Fibroblast of the aortic adventitia (primary cell): ENCODE measurements around the gene CHEK2. TPM values are rescaled to one million over a fixed set of nuclear protein-coding genes. Genes with fewer than 3 reads are reported as not detected.

Source experiments
- DNase-seq: peaks from one replicate; pipeline ENCODE4 v3.0.0-alpha.2; 2010; ENCODE audit warnings: low read depth
- H3K4me3 ChIP-seq: 2 replicates; pipeline ENCODE4 v1.5.1; 2011; ENCODE audit warnings: low read depth, mild to moderate bottlenecking, control low read depth, low read length, moderate library complexity
- small RNA-seq: library from RNA; depleted of rRNA; stranded (forward); fragments of <200 nt; gene quantifications from one replicate; pipeline ENCODE3, GENCODE V24; 2012
- total RNA-seq: library from RNA; depleted of rRNA; stranded (reverse); fragments of >200 nt; gene quantifications from 2 replicates; pipeline ENCODE4 v1.2.3, GENCODE V29; 2012; ENCODE audit warnings: low replicate concordance
- TF ChIP-seq, protein P1 (sequence below): IDR thresholded peaks from 2 replicates; pipeline ENCODE4 v1.5.1; 2011; ENCODE audit warnings: mild to moderate bottlenecking, low read length, control low read depth, inconsistent platforms; ENCODE audit not compliant: insufficient read depth

Gene CHEK2
- total RNA-seq, 1 donor: 22.2 TPM

DNA sequence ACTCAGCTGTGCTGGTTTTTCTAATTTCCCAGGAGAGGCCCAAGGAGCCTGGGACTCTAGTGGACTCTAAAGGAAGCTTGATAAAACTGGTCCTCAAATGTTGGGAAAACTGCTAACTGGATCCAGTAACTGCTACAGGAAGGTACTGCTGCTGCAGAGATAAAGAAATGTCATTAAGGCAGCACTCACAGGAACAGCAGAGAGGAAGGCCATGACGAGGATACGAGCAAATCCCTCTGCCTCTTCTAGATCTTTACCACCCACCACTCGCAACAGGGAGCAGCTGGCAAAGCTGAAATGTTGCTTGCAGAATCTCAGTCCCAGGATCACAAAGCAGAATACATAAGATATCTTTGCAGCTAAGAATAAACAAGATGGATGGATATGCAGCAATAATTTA, 85.4 kb downstream of the CHEK2 start:
- TF ChIP-seq, protein P1, sequence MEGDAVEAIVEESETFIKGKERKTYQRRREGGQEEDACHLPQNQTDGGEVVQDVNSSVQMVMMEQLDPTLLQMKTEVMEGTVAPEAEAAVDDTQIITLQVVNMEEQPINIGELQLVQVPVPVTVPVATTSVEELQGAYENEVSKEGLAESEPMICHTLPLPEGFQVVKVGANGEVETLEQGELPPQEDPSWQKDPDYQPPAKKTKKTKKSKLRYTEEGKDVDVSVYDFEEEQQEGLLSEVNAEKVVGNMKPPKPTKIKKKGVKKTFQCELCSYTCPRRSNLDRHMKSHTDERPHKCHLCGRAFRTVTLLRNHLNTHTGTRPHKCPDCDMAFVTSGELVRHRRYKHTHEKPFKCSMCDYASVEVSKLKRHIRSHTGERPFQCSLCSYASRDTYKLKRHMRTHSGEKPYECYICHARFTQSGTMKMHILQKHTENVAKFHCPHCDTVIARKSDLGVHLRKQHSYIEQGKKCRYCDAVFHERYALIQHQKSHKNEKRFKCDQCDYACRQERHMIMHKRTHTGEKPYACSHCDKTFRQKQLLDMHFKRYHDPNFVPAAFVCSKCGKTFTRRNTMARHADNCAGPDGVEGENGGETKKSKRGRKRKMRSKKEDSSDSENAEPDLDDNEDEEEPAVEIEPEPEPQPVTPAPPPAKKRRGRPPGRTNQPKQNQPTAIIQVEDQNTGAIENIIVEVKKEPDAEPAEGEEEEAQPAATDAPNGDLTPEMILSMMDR: no peak
- H3K4me3 ChIP-seq: no peak overlapping the region
- no peak for DNase-seq

DNA sequence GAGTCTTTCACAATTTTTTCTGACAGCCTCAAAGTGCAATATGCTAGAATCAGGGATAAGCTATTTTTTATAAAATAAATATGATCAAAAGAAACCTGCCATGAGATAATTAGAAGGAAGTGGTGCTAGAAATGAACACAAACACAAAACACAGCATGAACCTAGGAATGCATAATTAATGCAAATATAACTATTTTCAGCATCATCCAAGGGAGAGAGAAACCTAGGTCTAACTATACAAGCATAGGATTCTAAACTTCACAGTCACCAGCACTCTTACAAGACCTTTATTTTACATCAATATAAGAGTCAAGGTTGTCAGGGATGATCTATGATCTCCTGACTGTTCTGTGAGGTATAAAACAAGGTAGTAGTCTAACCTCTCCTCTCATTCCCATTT, 91.2 kb downstream of the CHEK2 start:
- H3K4me3 ChIP-seq: no peak overlapping the region
- DNase-seq: no peak
- TF ChIP-seq, protein P1: no peak

DNA sequence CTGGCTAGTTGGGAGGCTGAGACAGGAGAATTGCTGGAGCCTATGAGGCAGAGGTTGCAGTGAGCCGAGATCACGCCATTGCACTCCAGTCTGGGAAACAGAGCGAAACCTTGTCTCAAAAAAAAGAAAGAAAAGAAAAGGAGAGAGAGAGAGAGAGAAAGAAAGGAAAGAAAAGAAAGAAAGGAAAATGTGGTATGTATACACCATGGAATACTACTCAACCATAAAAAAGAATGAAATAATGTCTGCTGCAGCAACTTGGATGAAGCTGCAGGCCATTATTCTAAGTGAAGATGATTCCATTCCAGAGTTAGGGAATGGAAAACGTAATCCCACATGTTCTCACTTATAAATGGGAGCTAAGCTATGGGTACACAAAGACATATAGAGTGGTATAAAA, 92.8 kb downstream of the CHEK2 start:
- no peak for DNase-seq
- H3K4me3 ChIP-seq: no peak overlapping the region
- TF ChIP-seq, protein P1: no peak

DNA sequence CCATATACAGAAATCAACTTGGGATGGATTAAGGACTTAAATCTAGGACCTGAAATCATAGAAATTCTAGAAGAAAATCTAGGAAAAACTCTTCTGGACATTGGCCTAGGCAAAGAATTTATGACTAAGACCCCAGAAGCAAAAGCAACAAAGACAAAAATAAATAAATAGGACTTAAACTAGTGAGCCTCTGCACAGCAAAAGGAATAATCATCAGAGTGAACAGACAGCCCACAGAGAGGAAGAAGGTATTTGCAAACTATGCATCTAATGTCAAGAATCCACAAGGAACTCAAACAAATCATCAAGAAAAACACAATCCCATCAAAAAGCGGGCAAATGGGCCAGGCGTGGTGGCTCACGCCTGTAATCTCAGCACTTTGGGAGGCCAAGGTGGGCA, 94.4 kb downstream of the CHEK2 start:
- no peak for DNase-seq
- TF ChIP-seq, protein P1: no peak
- H3K4me3 ChIP-seq: no peak overlapping the region

DNA sequence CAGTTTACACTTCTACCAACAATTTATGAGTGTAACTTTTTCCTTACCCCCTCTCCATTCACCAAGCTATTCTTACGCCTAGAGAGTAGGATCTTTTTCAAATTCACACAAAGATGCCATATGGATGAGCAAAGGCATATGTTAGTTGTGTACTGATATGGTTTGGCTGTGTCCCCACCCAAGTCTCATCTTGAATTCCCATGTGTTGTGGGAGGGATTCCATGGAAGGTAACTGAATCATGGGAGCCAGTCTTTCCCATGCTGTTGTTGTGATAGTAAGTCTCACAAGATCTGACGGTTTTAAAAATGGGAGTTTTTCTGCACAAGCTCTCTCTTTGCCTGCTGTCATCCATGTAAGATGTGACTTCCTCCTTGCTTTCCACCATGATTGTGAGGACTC, 102.3 kb downstream of the CHEK2 start:
- no peak overlapping the region for H3K4me3 ChIP-seq
- DNase-seq: no peak
- TF ChIP-seq, protein P1: no peak

Small RNA genes within 50 kb of the gene (small RNA-seq; reads per million reads assigned to genes)
- not detected for gene RN7SL162P

Other genes starting within 250 kb of the CHEK2 start
- gene TTC28, start 62.0 kb downstream of the CHEK2 start, total RNA-seq: 37.5 and 55.8 TPM in 2 replicates
- 15.0 and 28.5 TPM in 2 replicates for gene HSCB, start 219 bp upstream of the CHEK2 start, total RNA-seq
- 23.0 and 38.3 TPM in 2 replicates for gene CCDC117, start 30.9 kb upstream of the CHEK2 start, total RNA-seq
- gene XBP1, start 58.7 kb upstream of the CHEK2 start, total RNA-seq: 111 and 228 TPM in 2 replicates
- gene ZNRF3, start 141.8 kb upstream of the CHEK2 start, total RNA-seq: 3.4 and 4.4 TPM in 2 replicates